Central memory CD4-positive, alpha-beta T cell (primary cell): ENCODE results near the gene RAD18.
A peak's percentile ranks its signal among the peaks of the same experiment; 100 is the strongest.

Experiments
- DNase-seq: peaks from one replicate; pipeline ENCODE4 v3.0.0; 2022

RAD18 gene

DNA sequence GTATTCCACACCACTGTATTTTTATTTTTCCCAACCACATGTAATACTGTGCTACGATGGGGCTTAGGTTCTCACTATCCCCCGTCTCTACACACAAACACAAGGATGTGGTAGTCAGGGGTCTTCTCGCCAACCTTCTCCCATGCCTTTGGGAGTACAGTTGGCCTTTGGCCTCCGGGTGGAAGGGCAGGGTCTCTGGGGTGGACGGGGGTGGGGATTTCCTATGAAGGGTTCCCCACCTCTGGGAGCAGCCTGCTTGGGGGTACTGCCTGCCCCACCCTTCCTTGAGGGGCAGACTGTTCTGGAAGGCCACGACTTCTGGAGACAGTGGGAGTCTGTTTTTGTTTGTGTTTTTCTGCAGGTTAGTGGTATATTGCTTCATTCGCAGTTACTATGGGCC, 21.3 kb upstream of the RAD18 start:
- no peak for DNase-seq

DNA sequence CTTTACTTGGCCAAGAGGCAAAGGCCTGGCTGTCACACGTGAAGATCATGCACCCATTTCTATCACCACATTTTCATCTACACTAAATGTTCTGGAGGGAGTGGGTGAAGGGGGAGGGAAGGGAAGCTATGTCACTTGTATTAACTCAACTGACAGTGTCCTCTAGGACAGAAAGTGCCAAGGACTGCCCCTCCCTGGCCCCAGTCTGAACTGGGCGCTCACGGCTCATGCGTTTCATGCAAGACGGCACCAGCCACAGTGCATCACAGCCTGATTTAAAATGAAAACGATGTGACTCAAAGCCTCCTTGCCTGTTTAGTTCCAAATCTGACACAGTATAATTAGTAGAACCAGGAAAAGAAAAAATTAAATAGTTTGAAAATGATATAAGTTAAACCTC, 20.8 kb upstream of the RAD18 start:
- DNase-seq, result no peak

DNA sequence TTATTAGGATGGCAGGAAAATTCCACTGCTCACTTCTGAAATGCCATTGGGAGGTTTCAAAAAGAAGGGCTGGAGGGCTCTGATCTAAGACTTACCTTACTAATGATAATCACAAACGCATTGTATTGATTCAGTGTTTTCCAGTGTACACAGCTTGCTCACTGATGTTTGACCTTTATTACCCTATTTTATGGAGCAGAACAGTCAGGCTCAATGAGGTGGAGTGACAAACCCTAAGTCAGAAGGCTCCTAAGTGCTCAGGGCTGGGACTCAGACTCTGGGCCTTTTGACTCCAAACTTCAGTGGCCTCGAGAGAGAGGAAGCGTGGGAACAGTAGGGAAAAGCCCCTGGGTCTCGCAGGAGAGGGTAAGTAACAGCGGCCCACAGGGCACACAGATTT, 20.3 kb upstream of the RAD18 start:
- no peak for DNase-seq

DNA sequence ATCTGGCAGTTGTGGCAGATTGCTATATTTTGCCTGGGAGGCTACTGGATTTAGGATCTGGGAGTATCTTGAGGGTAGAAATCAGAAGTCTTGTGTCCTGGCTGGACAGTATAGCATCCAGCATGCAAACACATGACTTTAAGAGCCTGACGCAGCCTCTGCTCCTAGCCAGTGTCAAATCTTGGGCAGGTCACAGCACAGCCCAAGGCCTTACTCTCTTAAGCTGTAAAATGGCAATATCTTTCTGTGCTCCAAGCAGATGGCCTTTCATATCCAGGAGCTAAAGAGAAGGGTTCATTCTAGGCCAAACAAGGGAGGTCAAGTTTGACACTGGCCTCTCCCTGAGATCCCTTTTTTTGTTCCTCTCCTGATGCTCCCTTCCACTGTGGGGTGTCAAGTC, 19.8 kb upstream of the RAD18 start:
- no peak for DNase-seq

DNA sequence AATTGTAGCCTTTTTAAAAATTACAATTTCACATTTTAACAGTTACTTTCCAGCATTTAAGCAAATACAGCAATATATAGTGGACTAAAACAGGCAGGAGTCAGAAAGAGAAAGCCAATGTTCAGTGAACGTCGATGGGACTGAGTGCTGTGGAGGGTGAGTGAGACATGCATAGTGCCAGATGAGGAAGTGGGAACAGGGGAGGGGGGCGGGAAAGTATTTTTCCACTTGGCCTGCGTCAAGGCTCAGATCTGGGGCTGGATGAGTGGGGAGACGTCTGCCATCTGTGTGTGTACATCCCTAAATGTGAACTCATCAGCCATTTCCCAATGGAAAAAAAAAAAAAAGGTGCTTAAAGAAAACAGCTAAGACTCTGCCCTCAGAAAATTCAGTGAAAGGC, 19.2 kb upstream of the RAD18 start:
- DNase-seq, result no peak

DNA sequence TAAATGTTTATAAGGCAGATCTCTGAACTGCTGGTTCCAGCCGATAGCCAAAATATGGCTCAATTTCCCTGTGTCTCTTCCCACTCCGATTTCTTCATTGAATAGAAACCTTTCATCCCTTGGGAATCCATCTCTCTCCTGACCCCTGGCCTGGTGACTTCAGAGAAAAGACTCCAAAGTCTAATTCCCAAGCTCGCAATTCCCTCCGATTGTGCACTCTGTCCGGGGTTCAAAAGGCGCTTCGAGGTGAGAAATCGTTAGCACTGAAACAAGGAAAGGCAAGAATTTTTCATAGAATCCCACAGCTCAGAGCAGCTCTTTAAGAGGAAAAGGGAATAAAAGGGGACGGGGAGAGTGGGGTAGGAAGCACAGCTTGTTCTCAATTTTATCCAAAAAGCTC, 18.4 kb upstream of the RAD18 start:
- DNase-seq, result no peak

DNA sequence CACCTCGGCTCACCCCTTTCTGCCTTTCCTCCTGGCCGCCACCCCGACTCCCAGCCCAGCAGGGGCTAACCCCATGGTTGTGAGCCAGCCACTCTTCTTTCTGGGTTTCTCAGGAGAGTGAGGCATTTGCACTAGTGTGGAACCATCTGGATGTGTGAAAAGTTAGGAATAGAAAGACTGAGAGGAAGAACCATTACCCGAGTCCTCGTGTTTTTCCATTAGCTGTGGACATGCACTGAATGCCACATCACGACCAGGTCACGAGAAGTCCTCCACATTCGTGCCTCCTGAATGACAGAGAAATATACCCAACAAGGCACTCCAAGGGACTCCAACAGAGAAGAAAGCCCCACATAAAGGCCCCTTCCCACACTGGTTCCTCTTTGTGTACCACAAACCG, 18.0 kb upstream of the RAD18 start:
- no peak for DNase-seq

DNA sequence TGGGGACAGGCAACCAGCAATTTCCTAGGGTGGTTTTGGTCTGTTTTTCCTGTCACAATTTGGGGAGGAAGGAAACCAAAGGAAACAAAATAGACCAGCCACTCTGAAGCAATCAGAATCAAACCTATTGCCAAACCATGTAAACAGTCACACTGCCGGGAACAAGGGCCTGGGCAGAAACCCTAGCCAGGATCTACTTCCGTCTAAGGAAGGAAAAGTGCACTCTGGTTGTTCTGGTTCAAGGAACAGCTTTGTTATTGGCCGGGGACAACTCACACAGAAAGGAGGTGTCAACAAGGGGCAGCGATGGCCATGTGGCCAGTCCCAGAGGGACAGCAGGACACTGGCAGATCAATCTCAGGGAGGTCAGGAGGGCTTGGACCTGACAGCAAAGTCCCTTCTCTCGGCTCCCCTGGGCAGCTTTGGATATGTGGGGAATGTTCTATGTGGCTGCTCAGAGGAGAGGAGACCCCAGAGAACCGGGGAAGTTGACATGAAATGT, 17.5 kb upstream of the RAD18 start:
- no peak for DNase-seq

DNA sequence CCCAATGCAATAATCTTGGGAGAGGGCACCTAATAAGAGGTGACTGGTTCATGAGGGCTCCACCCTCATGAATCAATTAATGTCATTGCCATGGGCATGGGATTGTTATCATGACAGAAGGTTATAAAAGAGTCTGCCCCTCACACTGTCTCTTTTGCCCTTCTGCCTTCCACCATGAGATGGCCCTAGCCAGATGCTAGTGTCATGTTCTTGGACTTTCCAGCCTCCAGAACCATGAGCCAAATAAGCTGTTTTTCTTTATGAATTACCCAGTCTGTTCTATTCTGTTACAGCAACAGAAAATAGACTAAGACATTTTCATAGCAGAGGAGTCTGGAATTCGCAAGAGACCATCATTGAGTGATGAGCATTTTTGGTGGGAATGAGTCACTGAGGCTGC, 16.0 kb upstream of the RAD18 start:
- no peak for DNase-seq

DNA sequence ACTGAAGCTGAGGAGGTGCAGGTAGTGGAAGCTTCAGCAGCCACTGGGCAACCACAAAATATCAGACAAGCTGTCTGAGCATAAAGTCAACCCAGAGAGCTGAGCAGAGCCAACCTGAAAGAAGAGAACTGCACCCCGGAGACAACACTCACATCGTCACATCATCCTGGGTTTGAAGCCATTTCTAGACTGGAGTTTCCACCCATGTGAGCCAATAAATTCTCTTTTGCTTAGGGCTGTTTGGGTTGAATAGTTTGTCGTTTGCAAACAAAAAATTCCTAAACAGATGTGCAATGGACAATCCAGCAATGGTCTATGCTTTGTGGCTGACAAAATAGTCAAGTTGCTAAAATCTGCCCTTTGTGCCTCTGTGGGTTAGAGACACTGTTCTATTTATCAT, 15.3 kb upstream of the RAD18 start:
- no peak for DNase-seq

DNA sequence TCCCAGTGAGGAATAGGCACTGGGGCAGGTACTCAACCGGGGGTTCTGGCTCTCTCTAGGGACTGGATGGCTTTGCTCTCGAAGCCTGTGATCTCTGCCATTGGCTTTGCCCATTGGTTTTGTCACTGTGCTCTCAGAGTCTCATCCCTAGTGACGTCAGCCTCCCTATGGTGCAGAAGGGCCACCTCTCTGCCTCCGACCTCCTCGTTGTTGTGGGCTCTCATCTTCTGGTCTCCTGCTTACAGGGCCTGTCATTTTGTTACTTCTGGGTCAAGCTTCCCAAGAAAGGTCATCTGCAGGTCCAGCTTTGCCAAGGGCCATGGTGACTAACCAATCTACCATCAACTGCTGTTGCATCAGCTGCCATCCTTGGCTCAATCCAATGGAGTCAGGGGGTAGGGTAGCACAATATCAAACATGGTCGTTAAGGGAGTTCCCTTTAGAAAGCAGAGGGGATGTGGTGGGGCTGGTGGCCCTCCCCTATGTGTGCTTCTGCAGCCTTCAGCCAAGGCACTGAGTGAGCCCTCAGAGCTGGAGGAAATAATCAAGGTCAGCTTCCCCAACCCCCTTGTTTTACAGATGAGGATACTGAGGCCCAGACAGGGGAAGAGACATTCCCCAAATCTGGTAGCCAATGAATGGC, 13.4 kb upstream of the RAD18 start:
- no peak for DNase-seq

DNA sequence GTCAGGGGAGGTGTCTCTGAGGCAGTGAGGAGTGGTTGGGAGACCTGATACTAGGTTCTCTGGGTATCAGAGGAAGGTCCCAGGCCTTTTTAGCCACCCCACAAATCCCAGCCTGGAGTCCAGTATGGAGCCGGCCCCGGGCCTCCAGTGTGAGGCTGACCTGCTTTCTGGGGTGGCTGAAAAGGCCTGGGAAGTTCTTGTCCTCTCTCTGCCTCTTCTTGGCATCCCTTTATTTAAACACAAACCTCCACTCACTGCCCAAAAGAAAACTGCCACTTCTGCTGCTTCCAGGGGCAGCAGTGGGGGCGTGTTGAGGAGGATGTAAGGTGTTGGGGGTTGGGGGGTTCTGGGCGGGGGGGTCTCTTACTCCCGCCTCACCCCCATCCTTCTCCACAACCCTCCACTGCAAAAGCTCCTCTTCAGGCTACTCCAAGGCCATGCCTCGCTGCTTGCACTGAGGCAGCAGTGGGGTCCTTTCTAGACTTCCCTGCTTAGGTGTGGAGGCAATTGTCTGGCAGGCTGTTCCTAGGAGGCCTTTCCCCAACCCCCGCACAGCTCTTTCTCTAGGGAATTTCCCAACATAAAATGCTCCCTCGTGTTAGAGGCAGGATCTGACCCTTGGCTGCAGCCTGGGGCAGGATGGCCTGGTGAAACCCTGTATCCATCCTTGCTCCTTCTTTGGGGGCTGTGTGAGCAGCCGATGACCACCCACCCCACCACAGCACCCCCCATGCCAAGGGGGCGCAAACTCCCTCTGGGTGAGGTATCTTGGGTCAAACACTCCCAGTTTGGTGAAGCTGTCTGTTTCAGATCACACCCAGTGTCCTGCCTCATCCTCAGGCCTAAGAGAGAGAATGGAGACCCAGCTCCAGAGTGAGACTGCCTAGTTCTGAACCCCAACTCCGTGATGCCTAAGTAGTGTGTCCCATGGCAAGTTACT, 12.1 kb upstream of the RAD18 start:
- DNase-seq, result no peak

DNA sequence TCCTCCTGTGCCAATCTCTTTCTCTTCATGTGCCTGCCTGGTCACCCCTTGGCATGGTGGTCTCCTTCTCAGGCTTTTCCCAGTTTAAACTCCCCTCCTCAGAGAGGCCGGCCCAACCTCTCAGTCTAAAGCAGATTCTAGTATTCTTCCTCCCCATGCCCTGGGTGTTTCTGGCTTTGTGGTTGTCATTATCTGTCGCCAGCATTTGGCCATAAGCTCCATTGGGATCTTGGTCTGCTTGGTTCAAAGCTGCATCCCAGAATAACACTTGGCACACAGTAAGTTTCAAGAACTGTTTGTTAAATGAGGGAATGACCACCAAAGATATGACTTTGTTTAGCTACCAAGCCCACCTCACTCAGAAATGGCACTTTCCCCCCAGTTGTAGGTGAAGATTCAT, 11.2 kb upstream of the RAD18 start:
- DNase-seq, result no peak

DNA sequence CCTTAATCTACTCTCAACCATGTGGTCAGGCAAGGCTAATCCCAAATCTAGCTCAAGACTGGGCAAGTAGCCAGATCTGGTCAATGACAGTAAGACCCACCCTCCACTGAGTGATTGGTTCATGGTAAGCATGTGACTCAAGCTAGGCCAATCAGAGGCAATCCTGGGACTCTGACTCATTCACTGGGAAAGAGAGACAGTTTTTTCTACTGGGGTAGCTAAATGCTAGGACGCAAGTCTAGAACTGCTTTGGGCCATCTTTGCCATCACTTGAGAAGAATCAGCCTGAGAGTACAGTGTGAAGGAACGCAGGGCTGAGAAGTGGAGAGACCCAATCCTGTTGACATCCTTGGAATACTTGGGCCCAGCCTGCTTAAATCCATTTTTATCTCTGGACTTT, 9.4 kb upstream of the RAD18 start:
- no peak for DNase-seq

DNA sequence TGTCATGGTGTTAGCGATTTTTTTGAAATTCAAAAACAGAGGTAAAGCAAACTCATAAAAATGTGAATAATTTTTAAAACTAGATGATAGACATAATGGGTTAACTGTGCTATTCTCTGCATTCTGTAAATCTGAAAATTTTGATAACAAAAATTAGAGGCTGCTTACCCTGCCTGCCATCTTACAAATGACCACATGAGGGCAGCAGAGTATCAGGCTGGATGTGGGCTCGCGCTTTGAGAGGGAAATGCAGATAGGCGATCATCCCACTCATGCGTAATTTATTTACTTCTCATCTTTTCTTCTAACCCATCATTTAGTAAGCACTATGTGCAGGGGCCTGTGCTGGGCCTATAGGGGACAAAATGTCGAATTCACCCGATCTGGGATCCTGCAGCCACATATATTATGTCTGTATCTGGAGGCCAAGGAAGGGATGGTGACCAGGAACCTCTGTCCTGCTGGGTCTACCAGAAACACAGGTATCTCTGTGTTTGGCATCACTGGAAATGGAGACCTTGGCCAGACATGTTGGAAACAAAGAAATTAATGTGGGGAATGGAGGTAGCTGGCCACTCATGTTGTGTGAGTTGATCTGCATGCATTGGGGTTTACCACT, 7.8 kb upstream of the RAD18 start:
- peak; percentile 70 for DNase-seq

DNA sequence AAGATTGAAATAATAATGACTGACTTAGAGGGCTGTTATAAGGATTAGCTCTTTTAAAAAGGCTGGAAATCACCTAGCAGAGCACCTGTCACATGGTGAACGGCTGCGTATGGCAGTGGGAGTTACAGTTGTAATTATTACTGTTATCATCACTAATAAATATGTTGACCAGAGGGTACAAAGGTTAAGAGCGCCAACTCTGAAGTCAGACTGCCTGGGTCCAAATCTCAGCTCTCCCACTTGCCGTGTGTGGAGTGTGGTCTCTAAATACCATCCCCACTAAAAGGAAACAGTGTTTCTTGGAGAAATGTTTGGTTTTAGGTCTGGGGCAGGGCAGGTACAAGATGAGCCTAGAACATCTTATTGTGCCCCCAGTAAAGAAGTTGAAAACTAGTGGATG, 6.0 kb upstream of the RAD18 start:
- no peak for DNase-seq

DNA sequence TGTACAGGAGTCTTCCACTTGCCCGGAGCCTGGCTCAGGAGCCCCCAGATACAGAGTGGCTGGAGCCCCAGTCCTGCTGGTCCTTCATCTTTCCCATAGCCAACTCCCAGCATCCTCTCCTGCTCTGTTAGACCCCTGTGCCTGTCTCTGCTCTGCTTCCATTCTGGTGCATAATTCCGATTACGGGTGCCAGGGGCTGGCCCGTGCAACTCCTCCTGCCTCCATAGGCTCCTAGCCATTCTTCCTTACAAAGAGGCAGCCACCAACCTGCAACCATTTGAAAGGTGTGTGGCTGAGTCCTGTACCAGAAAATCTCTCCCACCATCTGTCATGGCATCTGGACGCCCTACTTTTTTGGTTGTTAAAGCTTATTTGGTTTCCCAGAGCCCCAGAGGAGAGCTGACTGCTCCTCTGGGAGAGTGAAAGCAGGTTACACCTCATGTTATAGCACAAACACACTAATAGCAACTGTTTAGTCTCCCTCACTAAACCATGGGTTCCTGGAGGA, 5.2 kb upstream of the RAD18 start:
- DNase-seq, result no peak

DNA sequence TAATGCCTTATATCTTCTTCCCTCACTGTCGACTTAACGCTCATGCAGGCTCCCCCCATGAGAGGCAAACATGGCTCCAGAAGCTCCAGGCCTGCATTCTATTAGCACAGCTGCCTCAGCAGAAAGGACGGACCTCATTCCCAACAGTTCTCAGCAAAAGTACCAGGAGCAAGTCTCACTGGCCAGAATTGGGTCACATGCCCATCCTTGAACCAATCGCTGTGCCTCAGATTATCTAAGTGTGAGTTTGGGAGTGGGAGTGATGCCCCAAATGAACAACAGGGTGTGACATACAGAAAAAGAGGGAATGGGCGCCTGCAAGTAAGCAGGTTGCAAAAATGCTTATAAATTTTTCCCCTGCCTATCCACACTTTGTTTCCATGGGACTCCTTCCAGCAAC, 4.3 kb upstream of the RAD18 start:
- DNase-seq, result no peak

DNA sequence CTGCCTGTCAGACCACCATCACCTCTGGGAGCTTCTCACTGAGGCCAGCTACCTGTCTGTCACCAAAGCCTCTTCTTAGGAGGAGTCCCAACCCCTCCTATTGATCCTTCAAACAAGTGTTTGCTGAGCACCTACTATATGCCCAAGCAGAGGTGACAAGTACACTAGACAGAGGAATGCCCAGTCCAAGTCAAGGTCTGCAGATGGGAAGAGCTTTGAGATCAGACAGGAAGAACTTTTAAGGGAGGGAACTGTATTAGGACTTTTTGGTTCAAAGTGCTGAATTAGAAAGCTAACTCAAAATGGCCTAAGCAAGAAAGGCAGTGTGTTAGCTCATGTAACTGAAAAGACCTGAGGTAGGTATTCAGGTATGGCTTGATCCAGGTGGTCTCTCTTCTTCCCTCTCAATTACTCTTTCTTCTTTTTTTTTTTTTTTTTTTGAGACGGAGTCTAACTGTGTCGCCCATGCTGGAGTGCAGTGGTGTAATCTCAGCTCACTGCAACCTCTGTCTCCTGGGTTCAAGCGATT, 3.6 kb upstream of the RAD18 start:
- no peak for DNase-seq

DNA sequence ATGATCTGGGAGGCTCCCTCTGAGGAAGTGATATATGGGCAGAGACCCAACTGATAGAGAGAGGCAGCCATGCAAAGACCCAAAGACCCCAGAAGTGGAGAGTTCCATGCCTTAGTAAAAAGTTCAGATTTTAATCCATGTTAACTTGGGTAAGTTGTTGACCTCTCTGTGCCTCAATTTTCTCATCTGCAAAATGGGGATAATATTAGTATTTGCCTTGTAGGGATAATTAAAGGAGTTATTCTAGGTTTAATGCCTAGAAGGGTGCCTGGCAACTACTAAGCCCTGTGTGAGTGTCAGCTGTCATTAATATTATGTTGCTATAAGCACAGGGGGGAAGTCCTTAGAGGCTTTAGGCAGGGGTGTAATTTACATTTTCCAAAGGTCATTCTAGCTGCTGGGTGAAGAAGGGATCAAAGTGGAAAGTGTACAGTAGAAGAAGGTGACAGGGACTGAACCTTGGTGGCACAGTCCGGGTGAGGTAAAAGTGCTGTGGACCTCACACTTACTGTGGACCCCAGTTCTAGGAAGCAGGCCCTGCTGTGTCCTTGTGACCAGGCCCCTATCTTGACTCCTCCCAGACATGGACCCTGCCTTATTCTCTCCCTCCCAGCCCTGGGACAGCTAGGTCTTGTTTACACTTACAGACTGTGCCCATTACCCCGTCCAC, 3.0 kb upstream of the RAD18 start:
- no peak for DNase-seq

DNA sequence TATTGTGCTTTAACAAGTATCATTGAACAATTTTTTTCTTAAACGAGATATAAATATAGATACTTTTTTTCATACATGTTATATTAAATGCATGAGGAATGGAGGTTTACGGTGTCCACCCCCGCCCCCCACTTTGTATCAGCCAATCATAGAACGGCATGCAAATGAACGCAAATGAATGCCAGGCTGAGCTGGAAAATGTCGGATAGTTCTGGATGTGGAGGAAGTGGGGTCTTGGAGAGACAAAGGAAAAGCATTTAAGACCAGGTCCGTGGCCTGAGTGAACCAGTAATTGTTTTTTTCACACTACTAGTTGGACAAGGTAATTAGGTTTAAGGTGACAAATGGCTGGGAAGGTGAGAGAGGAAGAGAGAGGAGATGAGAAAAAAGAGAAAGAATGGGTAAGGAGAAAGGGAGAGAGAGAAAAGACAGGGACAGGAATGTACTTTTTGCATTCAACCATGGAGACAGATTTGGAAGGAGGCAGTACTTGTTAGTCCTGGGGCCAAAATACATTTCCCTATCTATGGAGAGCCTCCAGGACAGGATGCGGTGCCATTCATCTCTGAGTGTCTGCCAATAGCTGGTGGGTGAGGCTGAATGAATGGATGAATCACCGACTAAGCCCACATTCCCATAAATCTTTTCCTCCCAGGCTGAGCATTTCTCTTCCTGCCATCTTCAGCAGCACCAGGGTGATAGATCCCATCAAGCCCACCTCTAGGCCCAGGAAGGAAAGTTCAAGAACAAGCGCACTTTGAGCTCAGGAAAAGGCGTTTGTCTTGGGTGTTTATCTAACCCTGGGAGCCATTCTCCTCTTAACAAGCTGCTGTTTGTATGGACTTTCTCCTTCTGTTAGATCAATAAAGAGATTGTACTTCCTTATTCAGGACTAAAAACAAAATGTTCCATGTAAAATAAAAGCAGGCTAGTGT, 1.4 kb upstream of the RAD18 start:
- no peak for DNase-seq
